Measurements from ENCODE around the gene NUFIP2. TPM values are rescaled to one million over a fixed set of nuclear protein-coding genes. Genes with fewer than 3 reads are reported as not detected.

The NUFIP2 gene
- total RNA-seq, 2 experiments from 2014 or later, result 49.5 to 56.4 TPM

GRCh38 chr17:29209073-29209472 is 84.9 kb downstream of the NUFIP2 start:
- no peaks in the 10 kb centered on the region for H3K9me3 Mint-ChIP-seq
- DNase-seq (no peak), ATAC-seq (no peak)
- intact Hi-C loops (cut with micrococcal nuclease), result no loop called here
- H3K4me1 Mint-ChIP-seq (ENCODE audit: low read depth), result no peaks in the 10 kb centered on the region
- POLR2A ChIA-PET, result interaction anchor here (1.9 kb wide), 1 partner anchor 10 kb away, joined by 5 read pairs; no protein-coding TSS in a partner anchor
- CTCF ChIA-PET, result interaction anchor here (0.7 to 6.1 kb wide), 3 partner anchors 10 to 84 kb away, joined by 3 to 57 read pairs (median 5); no protein-coding TSS in a partner anchor
- no peaks in the 10 kb centered on the region for H3K36me3 Mint-ChIP-seq (ENCODE audit: low read depth)
- H3K27ac Mint-ChIP-seq, result no peak overlapping the region
- H3K27me3 Mint-ChIP-seq, result peaks cover 7% of the 10 kb centered on the region
- TF ChIP-seq CTCF (IDR thresholded peaks at IDR 0.05), result no peak
- H3K4me3 Mint-ChIP-seq, result no peak overlapping the region

- intact Hi-C loops (cut with micrococcal nuclease), result no loop called here
- H3K27ac Mint-ChIP-seq, result no peak overlapping the region
- CTCF ChIA-PET, result interaction anchor here (0.9 to 6.1 kb wide), 5 partner anchors 12 to 92 kb away, joined by 3 to 57 read pairs (median 3); partner anchors contain the start of gene MYO18A
These were observed 86.0 kb downstream of the NUFIP2 start for GRCh38 chr17:29207975-29208374.

More at GRCh38 chr17:29207975-29208374, 86.0 kb downstream of the NUFIP2 start:
- DNase-seq (no peak), ATAC-seq (no peak)
- H3K4me3 Mint-ChIP-seq, result no peak overlapping the region
- H3K27me3 Mint-ChIP-seq, result peaks cover 7% of the 10 kb centered on the region
- H3K36me3 Mint-ChIP-seq (ENCODE audit: low read depth), result no peaks in the 10 kb centered on the region
- H3K4me1 Mint-ChIP-seq (ENCODE audit: low read depth), result no peaks in the 10 kb centered on the region
- H3K9me3 Mint-ChIP-seq, result no peaks in the 10 kb centered on the region
- POLR2A ChIA-PET, result no interaction called here
- TF ChIP-seq CTCF (IDR thresholded peaks at IDR 0.05), result no peak

Other genes with a start within 250 kb of the NUFIP2 start
- gene MYO18A, start 113.8 kb downstream of the NUFIP2 start, total RNA-seq, result 10 to 100 TPM; 27.5 to 29.4 TPM
- not detected for gene CRYBA1, start 47.3 kb downstream of the NUFIP2 start, total RNA-seq
- 10 to 100 TPM; 33.5 to 34.6 TPM for gene TAOK1, start 96.2 kb upstream of the NUFIP2 start, total RNA-seq